Right lobe of liver (tissue), 4 donors: ENCODE data around the gene TWF2.

Source experiments
- CTCF ChIP-seq, 4 donors: fragments of 200-600 bp in 3 of 4; fragments of 450-650 bp in 1 of 4; IDR thresholded peaks; one replicate each; pipeline versions ENCODE4 v1.5.1 to v1.8.0; 2016 to 2022; ENCODE audit warnings: antibody characterized with exemption in 4 of 4, mild to moderate bottlenecking in 2 of 4
- POLR2A ChIP-seq: fragments of 450-650 bp; IDR thresholded peaks from one replicate; pipeline ENCODE4 v1.6.1; 2017; ENCODE audit warnings: antibody characterized with exemption, mild to moderate bottlenecking
- donor health status: DM: no; HTN: no; CAD: no.
- donor health status: DM: no; HTN: no; CAD: no.
- donor health status: DM: no; HTN: yes; CAD: no.

- no peak for TF ChIP-seq CTCF (IDR thresholded peaks at IDR 0.05)
- TF ChIP-seq POLR2A: no peak
Measured at GRCh38 chr3:52246264-52246620, 7.3 kb upstream of the TWF2 start.
